Mucosa of stomach (tissue), 1 donor: ENCODE data around the gene NSUN2.
"Not testable (repeated sequence)": the region's sequence is repeated elsewhere in the genome, so short reads cannot be mapped to it uniquely, and the experiment has no call there.

Source experiments
- H3K27me3 ChIP-seq: one replicate; pipeline ENCODE4 v1.7.0; 2013; ENCODE audit warnings: mild to moderate bottlenecking, low read length; ENCODE audit not compliant: control insufficient read depth, insufficient read depth
- H3K36me3 ChIP-seq: one replicate; pipeline ENCODE4 v1.7.0; 2013; ENCODE audit warnings: low read length; ENCODE audit not compliant: control insufficient read depth, insufficient read depth
- H3K4me1 ChIP-seq: one replicate; pipeline ENCODE4 v1.7.0; 2013; ENCODE audit warnings: mild to moderate bottlenecking, low read length; ENCODE audit not compliant: control insufficient read depth, insufficient read depth
- H3K4me3 ChIP-seq: one replicate; pipeline ENCODE4 v1.7.0; 2013; ENCODE audit warnings: low read length
- H3K9ac ChIP-seq: one replicate; pipeline ENCODE4 v1.7.0; 2013; ENCODE audit warnings: mild to moderate bottlenecking, low read length, moderate library complexity
- H3K9me3 ChIP-seq: one replicate; pipeline ENCODE4 v1.7.0; 2013; ENCODE audit warnings: mild to moderate bottlenecking, low read length, moderate library complexity; ENCODE audit not compliant: control insufficient read depth
- donor health status: Pancreatic carcinoma.

Gene NSUN2

GRCh38 chr5:6667648-6668047, 34.8 kb upstream of the NSUN2 start:
- no peaks in the 10 kb centered on the region for H3K27me3 ChIP-seq
- no peaks in the 10 kb centered on the region for H3K4me1 ChIP-seq
- no peak overlapping the region for H3K9ac ChIP-seq
- H3K36me3 ChIP-seq: no peaks in the 10 kb centered on the region
- no peaks in the 10 kb centered on the region for H3K9me3 ChIP-seq
- H3K4me3 ChIP-seq: no peak overlapping the region

GRCh38 chr5:6666762-6667161, 33.9 kb upstream of the NSUN2 start:
- H3K4me1 ChIP-seq: no peaks in the 10 kb centered on the region
- H3K9ac ChIP-seq: no peak overlapping the region
- no peaks in the 10 kb centered on the region for H3K36me3 ChIP-seq
- H3K9me3 ChIP-seq: no peaks in the 10 kb centered on the region
- no peak overlapping the region for H3K4me3 ChIP-seq
- no peaks in the 10 kb centered on the region for H3K27me3 ChIP-seq

GRCh38 chr5:6660688-6661087, 27.8 kb upstream of the NSUN2 start:
- Histone ChIP-seq H3K9ac (no peak overlapping the region), H3K27me3 (no peaks in the 10 kb centered on the region), H3K9me3 (peaks cover 5% of the 10 kb centered on the region), H3K4me1 (no peaks in the 10 kb centered on the region), H3K4me3 (no peak overlapping the region), H3K36me3 (peaks cover 6% of the 10 kb centered on the region)

- Histone ChIP-seq H3K9ac (no peak overlapping the region), H3K4me1 (no peaks in the 10 kb centered on the region), H3K36me3 (peaks cover 6% of the 10 kb centered on the region), H3K4me3 (no peak overlapping the region), H3K27me3 (no peaks in the 10 kb centered on the region), H3K9me3 (peaks cover 5% of the 10 kb centered on the region)
Measured at GRCh38 chr5:6659941-6660684, 27.3 kb upstream of the NSUN2 start.

GRCh38 chr5:6656680-6657079, 23.8 kb upstream of the NSUN2 start:
- Histone ChIP-seq H3K27me3 (no peaks in the 10 kb centered on the region), H3K4me3 (no peak overlapping the region), H3K9ac (no peak overlapping the region), H3K9me3 (peaks cover 5% of the 10 kb centered on the region), H3K36me3 (peaks cover 6% of the 10 kb centered on the region), H3K4me1 (no peaks in the 10 kb centered on the region)

- no peaks in the 10 kb centered on the region for H3K27me3 ChIP-seq
- H3K4me3 ChIP-seq: no peak overlapping the region
- H3K9ac ChIP-seq: no peak overlapping the region
- H3K9me3 ChIP-seq: peaks cover 5% of the 10 kb centered on the region
- no peaks in the 10 kb centered on the region for H3K4me1 ChIP-seq
- H3K36me3 ChIP-seq: peaks cover 6% of the 10 kb centered on the region
Measured at GRCh38 chr5:6655432-6655831, 22.6 kb upstream of the NSUN2 start.

- Histone ChIP-seq H3K9me3 (peaks cover 5% of the 10 kb centered on the region), H3K27me3 (no peaks in the 10 kb centered on the region)
Measured at GRCh38 chr5:6652025-6652424, 19.2 kb upstream of the NSUN2 start.

GRCh38 chr5:6649681-6650080, 16.8 kb upstream of the NSUN2 start:
- Histone ChIP-seq H3K4me1 (no peaks in the 10 kb centered on the region), H3K4me3 (no peak overlapping the region), H3K36me3 (no peaks in the 10 kb centered on the region), H3K9me3 (no peaks in the 10 kb centered on the region), H3K27me3 (no peaks in the 10 kb centered on the region), H3K9ac (no peak overlapping the region)

More at GRCh38 chr5:6652025-6652424, 19.2 kb upstream of the NSUN2 start:
- no peak overlapping the region for H3K4me3 ChIP-seq
- no peak overlapping the region for H3K9ac ChIP-seq
- no peaks in the 10 kb centered on the region for H3K4me1 ChIP-seq
- peaks cover under 1% of the 10 kb centered on the region for H3K36me3 ChIP-seq

GRCh38 chr5:6649186-6649585, 16.3 kb upstream of the NSUN2 start:
- no peaks in the 10 kb centered on the region for H3K36me3 ChIP-seq
- no peaks in the 10 kb centered on the region for H3K27me3 ChIP-seq
- no peaks in the 10 kb centered on the region for H3K9me3 ChIP-seq
- no peaks in the 10 kb centered on the region for H3K4me1 ChIP-seq
- H3K4me3 ChIP-seq: no peak overlapping the region
- H3K9ac ChIP-seq: no peak overlapping the region

GRCh38 chr5:6645571-6646362, 12.9 kb upstream of the NSUN2 start:
- not testable (repeated sequence) for H3K36me3 ChIP-seq, H3K4me3 ChIP-seq, H3K27me3 ChIP-seq, H3K9me3 ChIP-seq, H3K9ac ChIP-seq, H3K4me1 ChIP-seq

GRCh38 chr5:6644794-6645241, 12.0 kb upstream of the NSUN2 start:
- H3K36me3 ChIP-seq: no peaks in the 10 kb centered on the region
- H3K27me3 ChIP-seq: no peaks in the 10 kb centered on the region
- no peak overlapping the region for H3K9ac ChIP-seq
- H3K9me3 ChIP-seq: no peaks in the 10 kb centered on the region
- H3K4me3 ChIP-seq: no peak overlapping the region
- no peaks in the 10 kb centered on the region for H3K4me1 ChIP-seq

- H3K36me3 ChIP-seq: no peaks in the 10 kb centered on the region
- no peaks in the 10 kb centered on the region for H3K27me3 ChIP-seq
- H3K4me3 ChIP-seq: no peak overlapping the region
- H3K4me1 ChIP-seq: peaks cover 2% of the 10 kb centered on the region
- no peak overlapping the region for H3K9ac ChIP-seq
- H3K9me3 ChIP-seq: no peaks in the 10 kb centered on the region
Measured at GRCh38 chr5:6642655-6643054, 9.8 kb upstream of the NSUN2 start.
